Upper lobe of left lung (tissue), 4 donors: ENCODE measurements around the gene PCYOX1L.

Source experiments
- EP300 ChIP-seq, 4 donors: sonication (generic); formaldehyde crosslinking; IDR thresholded peaks; one replicate each; pipeline ENCODE4 v1.5.1; 2017; ENCODE audit warnings: antibody characterized with exemption in 4 of 4, control low read depth in 2 of 4
- POLR2A ChIP-seq, 4 donors: fragments of 450-650 bp; IDR thresholded peaks; one replicate each; pipeline ENCODE4 v1.5.1; 2016 to 2017; ENCODE audit warnings: antibody characterized with exemption in 4 of 4, mild to moderate bottlenecking in 2 of 4
- TF ChIP-seq, protein P1 (sequence below), 6 experiments: fragments of 450-650 bp in 4 of 6; fragments of 200-600 bp in 2 of 6; sonication (generic) in 2 of 6; IDR thresholded peaks; one replicate each; pipeline ENCODE4 v1.5.1; 2016 to 2019; ENCODE audit warnings: antibody characterized with exemption in 6 of 6

- no peak for TF ChIP-seq EP300 (IDR thresholded peaks at IDR 0.05)
- TF ChIP-seq, protein P1, sequence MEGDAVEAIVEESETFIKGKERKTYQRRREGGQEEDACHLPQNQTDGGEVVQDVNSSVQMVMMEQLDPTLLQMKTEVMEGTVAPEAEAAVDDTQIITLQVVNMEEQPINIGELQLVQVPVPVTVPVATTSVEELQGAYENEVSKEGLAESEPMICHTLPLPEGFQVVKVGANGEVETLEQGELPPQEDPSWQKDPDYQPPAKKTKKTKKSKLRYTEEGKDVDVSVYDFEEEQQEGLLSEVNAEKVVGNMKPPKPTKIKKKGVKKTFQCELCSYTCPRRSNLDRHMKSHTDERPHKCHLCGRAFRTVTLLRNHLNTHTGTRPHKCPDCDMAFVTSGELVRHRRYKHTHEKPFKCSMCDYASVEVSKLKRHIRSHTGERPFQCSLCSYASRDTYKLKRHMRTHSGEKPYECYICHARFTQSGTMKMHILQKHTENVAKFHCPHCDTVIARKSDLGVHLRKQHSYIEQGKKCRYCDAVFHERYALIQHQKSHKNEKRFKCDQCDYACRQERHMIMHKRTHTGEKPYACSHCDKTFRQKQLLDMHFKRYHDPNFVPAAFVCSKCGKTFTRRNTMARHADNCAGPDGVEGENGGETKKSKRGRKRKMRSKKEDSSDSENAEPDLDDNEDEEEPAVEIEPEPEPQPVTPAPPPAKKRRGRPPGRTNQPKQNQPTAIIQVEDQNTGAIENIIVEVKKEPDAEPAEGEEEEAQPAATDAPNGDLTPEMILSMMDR (IDR thresholded peaks at IDR 0.05): no peak
- no peak for TF ChIP-seq POLR2A (IDR thresholded peaks at IDR 0.05)
Observed at GRCh38 chr5:149376711-149377447, 19.0 kb downstream of the PCYOX1L start.
